HG03095 (cell line): ENCODE results near the gene SLC6A3.

Experiments
- ATAC-seq: cut with Tn5 transposase; IDR thresholded peaks from one replicate; pipeline ENCODE4 v1.9.1; 2021; ENCODE audit warnings: moderate library complexity; ENCODE audit not compliant: unreplicated experiment

SLC6A3 gene

GRCh38 chr5:1442222-1443145, 2.8 kb downstream of the SLC6A3 start:
- no peak for ATAC-seq

- no peak for ATAC-seq
Observed at GRCh38 chr5:1441166-1441865, 3.9 kb downstream of the SLC6A3 start.

GRCh38 chr5:1440098-1440493, 5.1 kb downstream of the SLC6A3 start:
- ATAC-seq: no peak

GRCh38 chr5:1439388-1440097, 5.7 kb downstream of the SLC6A3 start:
- ATAC-seq: no peak

- ATAC-seq: no peak
Observed at GRCh38 chr5:1438871-1439270, 6.4 kb downstream of the SLC6A3 start.

GRCh38 chr5:1437876-1438559, 7.2 kb downstream of the SLC6A3 start:
- no peak for ATAC-seq

GRCh38 chr5:1437226-1437829, 7.9 kb downstream of the SLC6A3 start:
- no peak for ATAC-seq

- ATAC-seq: no peak
Observed at GRCh38 chr5:1436681-1437080, 8.6 kb downstream of the SLC6A3 start.

- ATAC-seq: no peak
Observed at GRCh38 chr5:1436036-1436435, 9.2 kb downstream of the SLC6A3 start.

GRCh38 chr5:1435369-1435768, 9.9 kb downstream of the SLC6A3 start:
- no peak for ATAC-seq

- no peak for ATAC-seq
Observed at GRCh38 chr5:1432296-1432695, 12.9 kb downstream of the SLC6A3 start.

GRCh38 chr5:1431896-1432295, 13.3 kb downstream of the SLC6A3 start:
- ATAC-seq: no peak

GRCh38 chr5:1431021-1431811, 14.0 kb downstream of the SLC6A3 start:
- no peak for ATAC-seq

- ATAC-seq: no peak
Observed at GRCh38 chr5:1430121-1430795, 15.0 kb downstream of the SLC6A3 start.

GRCh38 chr5:1429496-1429895, 15.7 kb downstream of the SLC6A3 start:
- ATAC-seq: no peak

- ATAC-seq: no peak
Observed at GRCh38 chr5:1429066-1429465, 16.2 kb downstream of the SLC6A3 start.

- no peak for ATAC-seq
Observed at GRCh38 chr5:1428107-1428506, 17.1 kb downstream of the SLC6A3 start.

- ATAC-seq: no peak
Observed at GRCh38 chr5:1424716-1425115, 20.5 kb downstream of the SLC6A3 start.

- no peak for ATAC-seq
Observed at GRCh38 chr5:1423901-1424603, 21.2 kb downstream of the SLC6A3 start.
